Activated T-helper 2 cell treated with anti-CD3 and anti-CD28 coated beads, Interferon-gamma antibody, Interleukin-2, Interleukin-4, amounts not matched to agents 10 μg/mL and 5 μg/mL and 100 μg/mL, durations not matched to agents 14 hours and 24 hours and 36 hours (primary cell): ENCODE measurements around the gene BANF2. TPM values are rescaled to one million over a fixed set of nuclear protein-coding genes. Genes with fewer than 3 reads are reported as not detected.
"Not testable (repeated sequence)": the region's sequence is repeated elsewhere in the genome, so short reads cannot be mapped to it uniquely, and the experiment has no call there.

ENCODE experiments used
- DNase-seq: peaks from one replicate; pipeline ENCODE4 v3.0.0; 2021; ENCODE audit warnings: low spot score
- H3K27ac Mint-ChIP-seq: one replicate; pipeline ENCODE4 v1.8.0; 2021; ENCODE audit warnings: mixed read lengths
- H3K27me3 Mint-ChIP-seq: one replicate; pipeline ENCODE4 v1.8.0; 2021; ENCODE audit warnings: low read depth, mixed read lengths
- H3K36me3 Mint-ChIP-seq: one replicate; pipeline ENCODE4 v1.8.0; 2021; ENCODE audit warnings: low read depth, mixed read lengths
- H3K4me1 Mint-ChIP-seq: one replicate; pipeline ENCODE4 v1.8.0; 2021; ENCODE audit warnings: low read depth, mixed read lengths
- H3K4me3 Mint-ChIP-seq: one replicate; pipeline ENCODE4 v1.8.0; 2021; ENCODE audit warnings: low read depth, mild to moderate bottlenecking, moderate library complexity, mixed read lengths
- H3K9me3 Mint-ChIP-seq: one replicate; pipeline ENCODE4 v1.8.0; 2021; ENCODE audit warnings: mixed read lengths
- intact Hi-C: fragments of 100-400 bp; cut with micrococcal nuclease; formaldehyde crosslinking; loops from one replicate; pipeline ENCODE4 v1.15.1; 2023
- total RNA-seq: library from RNA; stranded (reverse); gene quantifications from 2 replicates; pipeline ENCODE4 v1.2.3, GENCODE V29; 2022

BANF2 gene
- total RNA-seq, 1 donor from 2014 or later = not detected

- DNase-seq = no peak
- Mint-ChIP-seq H3K27me3 (peaks cover 35% of the 10 kb centered on the region), H3K4me3 (no peak overlapping the region), H3K9me3 (no peaks in the 10 kb centered on the region), H3K36me3 (no peaks in the 10 kb centered on the region), H3K4me1 (no peaks in the 10 kb centered on the region), H3K27ac (no peak overlapping the region)
- intact Hi-C loops = no loop called here
Measured at GRCh38 chr20:17693444-17694001, 6.2 kb upstream of the BANF2 start.

- Mint-ChIP-seq H3K36me3 (no peaks in the 10 kb centered on the region), H3K4me3 (no peak overlapping the region), H3K4me1 (no peaks in the 10 kb centered on the region), H3K27ac (no peak overlapping the region), H3K9me3 (no peaks in the 10 kb centered on the region), H3K27me3 (peaks cover 28% of the 10 kb centered on the region)
- intact Hi-C loops = no loop called here
- DNase-seq = no peak
Measured at GRCh38 chr20:17694767-17695166, 5.0 kb upstream of the BANF2 start.

GRCh38 chr20:17696287-17696686 lies 3.5 kb upstream of the BANF2 start:
- Mint-ChIP-seq H3K4me1 (no peaks in the 10 kb centered on the region), H3K36me3 (no peaks in the 10 kb centered on the region), H3K4me3 (no peak overlapping the region), H3K27me3 (peaks cover 18% of the 10 kb centered on the region), H3K27ac (no peak overlapping the region), H3K9me3 (no peaks in the 10 kb centered on the region)
- DNase-seq = no peak
- intact Hi-C loops = no loop called here

GRCh38 chr20:17697171-17697570 lies 2.6 kb upstream of the BANF2 start:
- DNase-seq = no peak
- intact Hi-C loops = no loop called here
- Mint-ChIP-seq H3K4me1 (no peaks in the 10 kb centered on the region), H3K36me3 (no peaks in the 10 kb centered on the region), H3K4me3 (no peak overlapping the region), H3K27ac (no peak overlapping the region), H3K9me3 (no peaks in the 10 kb centered on the region), H3K27me3 (peaks cover 11% of the 10 kb centered on the region)

- H3K4me3 Mint-ChIP-seq = no peak overlapping the region
Measured at GRCh38 chr20:17698384-17698783, 1.4 kb upstream of the BANF2 start.

GRCh38 chr20:17700637-17701036 lies 871 bp downstream of the BANF2 start:
- Mint-ChIP-seq H3K4me1 (no peaks in the 10 kb centered on the region), H3K27ac (no peak overlapping the region), H3K4me3 (no peak overlapping the region), H3K36me3 (no peaks in the 10 kb centered on the region), H3K27me3 (peaks cover 2% of the 10 kb centered on the region), H3K9me3 (no peaks in the 10 kb centered on the region)
- intact Hi-C loops = no loop called here
- no peak for DNase-seq

More at GRCh38 chr20:17698384-17698783, 1.4 kb upstream of the BANF2 start:
- no peaks in the 10 kb centered on the region for H3K36me3 Mint-ChIP-seq
- DNase-seq = no peak
- no peaks in the 10 kb centered on the region for H3K4me1 Mint-ChIP-seq
- H3K9me3 Mint-ChIP-seq = no peaks in the 10 kb centered on the region
- peaks cover 9% of the 10 kb centered on the region for H3K27me3 Mint-ChIP-seq
- H3K27ac Mint-ChIP-seq = no peak overlapping the region
- intact Hi-C loops = no loop called here

GRCh38 chr20:17701826-17702225 lies 2.1 kb downstream of the BANF2 start:
- no peaks in the 10 kb centered on the region for H3K9me3 Mint-ChIP-seq
- H3K27me3 Mint-ChIP-seq = no peaks in the 10 kb centered on the region
- DNase-seq = no peak
- intact Hi-C loops = no loop called here
- H3K4me3 Mint-ChIP-seq = no peak overlapping the region
- no peaks in the 10 kb centered on the region for H3K4me1 Mint-ChIP-seq
- no peak overlapping the region for H3K27ac Mint-ChIP-seq
- H3K36me3 Mint-ChIP-seq = no peaks in the 10 kb centered on the region

- Mint-ChIP-seq H3K4me1 (no peaks in the 10 kb centered on the region), H3K27ac (no peak overlapping the region)
Measured at GRCh38 chr20:17704589-17705317, 5.0 kb downstream of the BANF2 start.

GRCh38 chr20:17705916-17706315 lies 6.2 kb downstream of the BANF2 start:
- Mint-ChIP-seq H3K36me3 (no peaks in the 10 kb centered on the region), H3K27me3 (no peaks in the 10 kb centered on the region), H3K9me3 (no peaks in the 10 kb centered on the region), H3K27ac (no peak overlapping the region), H3K4me3 (no peak overlapping the region), H3K4me1 (no peaks in the 10 kb centered on the region)
- intact Hi-C loops = no loop called here
- DNase-seq = no peak

More at GRCh38 chr20:17704589-17705317, 5.0 kb downstream of the BANF2 start:
- Mint-ChIP-seq H3K27me3 (no peaks in the 10 kb centered on the region), H3K4me3 (no peak overlapping the region), H3K36me3 (no peaks in the 10 kb centered on the region), H3K9me3 (no peaks in the 10 kb centered on the region)
- intact Hi-C loops = no loop called here
- no peak for DNase-seq

- Mint-ChIP-seq H3K27ac (no peak overlapping the region), H3K4me1 (no peaks in the 10 kb centered on the region), H3K4me3 (no peak overlapping the region), H3K36me3 (no peaks in the 10 kb centered on the region), H3K27me3 (no peaks in the 10 kb centered on the region), H3K9me3 (no peaks in the 10 kb centered on the region)
- intact Hi-C loops = no loop called here
- no peak for DNase-seq
Measured at GRCh38 chr20:17706632-17707031, 6.9 kb downstream of the BANF2 start.

- H3K4me3 Mint-ChIP-seq, DNase-seq, H3K36me3 Mint-ChIP-seq, intact Hi-C loops, H3K27ac Mint-ChIP-seq, H3K9me3 Mint-ChIP-seq, H3K27me3 Mint-ChIP-seq, H3K4me1 Mint-ChIP-seq: not testable (repeated sequence)
Measured at GRCh38 chr20:17707951-17708350, 8.2 kb downstream of the BANF2 start.

GRCh38 chr20:17708675-17709360 lies 9.1 kb downstream of the BANF2 start:
- Mint-ChIP-seq H3K9me3 (no peaks in the 10 kb centered on the region), H3K27ac (no peak overlapping the region), H3K4me3 (no peak overlapping the region)

More at GRCh38 chr20:17708675-17709360, 9.1 kb downstream of the BANF2 start:
- no peak for DNase-seq
- H3K36me3 Mint-ChIP-seq = no peaks in the 10 kb centered on the region
- H3K27me3 Mint-ChIP-seq = no peaks in the 10 kb centered on the region
- no peaks in the 10 kb centered on the region for H3K4me1 Mint-ChIP-seq
- intact Hi-C loops = no loop called here
